ENCODE results near the gene ASB4. TPM values are rescaled to one million over a fixed set of nuclear protein-coding genes. Genes with fewer than 3 reads are reported as not detected.

ASB4 gene
- total and polyA plus RNA-seq, 5 donors = 1.2 to 3.8 (median 1.6) TPM

GRCh38 chr7:95527033-95527775, 41.5 kb downstream of the ASB4 start:
- Histone ChIP-seq H3K27ac (ENCODE audit: low read length) (no peak overlapping the region), H3K27me3 (ENCODE audit: control insufficient read depth, insufficient read depth) (no peaks in the 10 kb centered on the region), H3K4me3 (ENCODE audit: low read length) (no peak overlapping the region), H3K9me3 (ENCODE audit: control insufficient read depth, low read length) (no peaks in the 10 kb centered on the region), H3K4me1 (ENCODE audit: control insufficient read depth, insufficient read depth, low read length) (peaks cover 3% of the 10 kb centered on the region)
- DNase-seq (peak; percentile 42 to 65 (median 57)), ATAC-seq (peak; percentile 88 to 91)
- intact Hi-C loops (cut with DNase I) = loop anchor here in 3 of 4 donors (5.0 kb wide), 1 partner anchor 160 kb away; no protein-coding TSS in a partner anchor
- 25% methylated on average over 5 of the region's 5 CpGs for WGBS

GRCh38 chr7:95527776-95528250, 42.1 kb downstream of the ASB4 start:
- intact Hi-C loops (cut with DNase I) = loop anchor here in 3 of 4 donors (5.0 kb wide), 1 partner anchor 159 kb away; no protein-coding TSS in a partner anchor
- ATAC-seq (peak; percentile 24 to 57), DNase-seq (no peak)
- no peaks in the 10 kb centered on the region for H3K9me3 ChIP-seq (ENCODE audit: control insufficient read depth, low read length)
- no peaks in the 10 kb centered on the region for H3K27me3 ChIP-seq (ENCODE audit: control insufficient read depth, insufficient read depth)
- no peak overlapping the region for H3K27ac ChIP-seq (ENCODE audit: low read length)
- 88% methylated on average over 23 of the region's 23 CpGs for WGBS
- no peak overlapping the region for H3K4me3 ChIP-seq (ENCODE audit: low read length)
- peaks cover 3% of the 10 kb centered on the region for H3K4me1 ChIP-seq (ENCODE audit: control insufficient read depth, insufficient read depth, low read length)

GRCh38 chr7:95529701-95530100, 44.0 kb downstream of the ASB4 start:
- WGBS = 87% methylated on average over 1 of the region's 1 CpG
- Histone ChIP-seq H3K4me3 (ENCODE audit: low read length) (no peak overlapping the region), H3K27me3 (ENCODE audit: control insufficient read depth, insufficient read depth) (no peaks in the 10 kb centered on the region), H3K4me1 (ENCODE audit: control insufficient read depth, insufficient read depth, low read length) (peaks cover 3% of the 10 kb centered on the region), H3K27ac (ENCODE audit: low read length) (no peak overlapping the region), H3K9me3 (ENCODE audit: control insufficient read depth, low read length) (no peaks in the 10 kb centered on the region)
- intact Hi-C loops (cut with DNase I) = loop anchor here in 3 of 4 donors (5.0 kb wide), 1 partner anchor 158 kb away; no protein-coding TSS in a partner anchor
- no peak for DNase-seq
- ATAC-seq = no peak

GRCh38 chr7:95530881-95531280, 45.1 kb downstream of the ASB4 start:
- intact Hi-C loops (cut with DNase I) = no loop called here
- Histone ChIP-seq H3K9me3 (ENCODE audit: control insufficient read depth, low read length) (no peaks in the 10 kb centered on the region), H3K27ac (ENCODE audit: low read length) (no peak overlapping the region), H3K4me3 (ENCODE audit: low read length) (no peak overlapping the region), H3K27me3 (ENCODE audit: control insufficient read depth, insufficient read depth) (no peaks in the 10 kb centered on the region), H3K4me1 (ENCODE audit: control insufficient read depth, insufficient read depth, low read length) (no peaks in the 10 kb centered on the region)
- ATAC-seq = no peak
- no peak for DNase-seq
- 84% methylated on average over 1 of the region's 1 CpG for WGBS

GRCh38 chr7:95531605-95532219, 46.0 kb downstream of the ASB4 start:
- 55% methylated on average over 3 of the region's 3 CpGs for WGBS
- Histone ChIP-seq H3K4me1 (ENCODE audit: control insufficient read depth, insufficient read depth, low read length) (no peaks in the 10 kb centered on the region), H3K4me3 (ENCODE audit: low read length) (no peak overlapping the region), H3K27me3 (ENCODE audit: control insufficient read depth, insufficient read depth) (no peaks in the 10 kb centered on the region), H3K27ac (ENCODE audit: low read length) (no peak overlapping the region), H3K9me3 (ENCODE audit: control insufficient read depth, low read length) (no peaks in the 10 kb centered on the region)
- DNase-seq (no peak), ATAC-seq (no peak)
- intact Hi-C loops (cut with DNase I) = no loop called here

- Histone ChIP-seq H3K4me3 (ENCODE audit: low read length) (no peak overlapping the region), H3K27me3 (ENCODE audit: control insufficient read depth, insufficient read depth) (no peaks in the 10 kb centered on the region), H3K9me3 (ENCODE audit: control insufficient read depth, low read length) (no peaks in the 10 kb centered on the region), H3K27ac (ENCODE audit: low read length) (no peak overlapping the region), H3K4me1 (ENCODE audit: control insufficient read depth, insufficient read depth, low read length) (no peaks in the 10 kb centered on the region)
- DNase-seq (no peak), ATAC-seq (no peak)
- WGBS = 75% methylated on average over 2 of the region's 2 CpGs
- intact Hi-C loops (cut with DNase I) = no loop called here
Observed at GRCh38 chr7:95534796-95535195, 49.1 kb downstream of the ASB4 start.

GRCh38 chr7:95535662-95536061, 49.9 kb downstream of the ASB4 start:
- no peaks in the 10 kb centered on the region for H3K27me3 ChIP-seq (ENCODE audit: control insufficient read depth, insufficient read depth)
- H3K4me3 ChIP-seq (ENCODE audit: low read length) = no peak overlapping the region
- no peak for DNase-seq
- no peak for ATAC-seq
- 27% methylated on average over 1 of the region's 1 CpG for WGBS
- H3K27ac ChIP-seq (ENCODE audit: low read length) = no peak overlapping the region
- intact Hi-C loops (cut with DNase I) = no loop called here
- no peaks in the 10 kb centered on the region for H3K9me3 ChIP-seq (ENCODE audit: control insufficient read depth, low read length)
- no peaks in the 10 kb centered on the region for H3K4me1 ChIP-seq (ENCODE audit: control insufficient read depth, insufficient read depth, low read length)

GRCh38 chr7:95536656-95537311, 51.0 kb downstream of the ASB4 start:
- Histone ChIP-seq H3K9me3 (ENCODE audit: control insufficient read depth, low read length) (no peaks in the 10 kb centered on the region), H3K27ac (ENCODE audit: low read length) (no peak overlapping the region), H3K4me1 (ENCODE audit: control insufficient read depth, insufficient read depth, low read length) (no peaks in the 10 kb centered on the region), H3K4me3 (ENCODE audit: low read length) (no peak overlapping the region), H3K27me3 (ENCODE audit: control insufficient read depth, insufficient read depth) (no peaks in the 10 kb centered on the region)
- intact Hi-C loops (cut with DNase I) = no loop called here
- ATAC-seq (no peak), DNase-seq (no peak)
- 92% methylated on average over 2 of the region's 2 CpGs for WGBS

GRCh38 chr7:95537468-95537867, 51.7 kb downstream of the ASB4 start:
- H3K9me3 ChIP-seq (ENCODE audit: control insufficient read depth, low read length) = no peaks in the 10 kb centered on the region
- H3K27ac ChIP-seq (ENCODE audit: low read length) = no peak overlapping the region
- H3K4me1 ChIP-seq (ENCODE audit: control insufficient read depth, insufficient read depth, low read length) = no peaks in the 10 kb centered on the region
- no peaks in the 10 kb centered on the region for H3K27me3 ChIP-seq (ENCODE audit: control insufficient read depth, insufficient read depth)
- WGBS = 93% methylated on average over 2 of the region's 2 CpGs
- ATAC-seq = no peak
- DNase-seq = no peak
- H3K4me3 ChIP-seq (ENCODE audit: low read length) = no peak overlapping the region
- intact Hi-C loops (cut with DNase I) = no loop called here

GRCh38 chr7:95539426-95539825, 53.7 kb downstream of the ASB4 start:
- DNase-seq (no peak), ATAC-seq (no peak)
- intact Hi-C loops (cut with DNase I) = no loop called here

GRCh38 chr7:95540366-95540765, 54.6 kb downstream of the ASB4 start:
- ATAC-seq (no peak), DNase-seq (no peak)
- Histone ChIP-seq H3K27ac (ENCODE audit: low read length) (no peak overlapping the region), H3K4me3 (ENCODE audit: low read length) (no peak overlapping the region), H3K4me1 (ENCODE audit: control insufficient read depth, insufficient read depth, low read length) (no peaks in the 10 kb centered on the region), H3K9me3 (ENCODE audit: control insufficient read depth, low read length) (no peaks in the 10 kb centered on the region), H3K27me3 (ENCODE audit: control insufficient read depth, insufficient read depth) (no peaks in the 10 kb centered on the region)
- WGBS = 67% methylated on average over 1 of the region's 1 CpG
- intact Hi-C loops (cut with DNase I) = loop anchor here in 1 of 4 donors (5.0 kb wide), 1 partner anchor 147 kb away; no protein-coding TSS in a partner anchor

More at GRCh38 chr7:95539426-95539825, 53.7 kb downstream of the ASB4 start:
- Histone ChIP-seq H3K4me3 (ENCODE audit: low read length) (no peak overlapping the region), H3K27me3 (ENCODE audit: control insufficient read depth, insufficient read depth) (no peaks in the 10 kb centered on the region), H3K9me3 (ENCODE audit: control insufficient read depth, low read length) (no peaks in the 10 kb centered on the region), H3K27ac (ENCODE audit: low read length) (no peak overlapping the region), H3K4me1 (ENCODE audit: control insufficient read depth, insufficient read depth, low read length) (no peaks in the 10 kb centered on the region)

All from right cardiac atrium (tissue), 5 donors.